ENCODE results near the gene KLHL22.

KLHL22 gene

GRCh38 chr22:20441631-20442484, 53.7 kb downstream of the KLHL22 start:
- no peak for DNase-seq

- DNase-seq = no peak
Measured at GRCh38 chr22:20440637-20441591, 54.7 kb downstream of the KLHL22 start.

GRCh38 chr22:20439928-20440575, 55.5 kb downstream of the KLHL22 start:
- DNase-seq = no peak

GRCh38 chr22:20439556-20439927, 56.1 kb downstream of the KLHL22 start:
- no peak for DNase-seq

- DNase-seq = no peak
Measured at GRCh38 chr22:20438678-20439492, 56.7 kb downstream of the KLHL22 start.

GRCh38 chr22:20438427-20438677, 57.2 kb downstream of the KLHL22 start:
- DNase-seq = no peak

- no peak for DNase-seq
Measured at GRCh38 chr22:20437613-20438426, 57.8 kb downstream of the KLHL22 start, which contains the start of gene SCARF2. Gene SCARF2, minus strand, starts transcription at chr22:20437825. Its CDS starts 71 bp downstream, at chr22:20437754.

- no peak for DNase-seq
Measured at GRCh38 chr22:20436768-20437612, 58.6 kb downstream of the KLHL22 start.

- no peak for DNase-seq
Measured at GRCh38 chr22:20436307-20436767, 59.3 kb downstream of the KLHL22 start.

- DNase-seq = no peak
Measured at GRCh38 chr22:20435436-20436306, 59.9 kb downstream of the KLHL22 start.

GRCh38 chr22:20434773-20435172, 60.8 kb downstream of the KLHL22 start:
- DNase-seq = no peak

GRCh38 chr22:20434264-20434751, 61.3 kb downstream of the KLHL22 start:
- DNase-seq = no peak

- no peak for DNase-seq
Measured at GRCh38 chr22:20433686-20434241, 61.8 kb downstream of the KLHL22 start.

GRCh38 chr22:20433191-20433590, 62.4 kb downstream of the KLHL22 start:
- no peak for DNase-seq

GRCh38 chr22:20432244-20432686, 63.3 kb downstream of the KLHL22 start:
- no peak for DNase-seq

GRCh38 chr22:20431511-20432192, 63.9 kb downstream of the KLHL22 start:
- DNase-seq = no peak

- DNase-seq = no peak
Measured at GRCh38 chr22:20430720-20431510, 64.7 kb downstream of the KLHL22 start.

Measured in NCI-H774 (cell line).